NCI-H2196 treated with DMSO at 0.1 percent for 48 hours (cell line): ENCODE data around the gene SERPINI1.

Experiments
- DNase-seq: peaks from one replicate; lab custom pipeline; 2025; ENCODE audit not compliant: unreplicated experiment; lab: John Stamatoyannopoulos, UW

Gene SERPINI1

DNA sequence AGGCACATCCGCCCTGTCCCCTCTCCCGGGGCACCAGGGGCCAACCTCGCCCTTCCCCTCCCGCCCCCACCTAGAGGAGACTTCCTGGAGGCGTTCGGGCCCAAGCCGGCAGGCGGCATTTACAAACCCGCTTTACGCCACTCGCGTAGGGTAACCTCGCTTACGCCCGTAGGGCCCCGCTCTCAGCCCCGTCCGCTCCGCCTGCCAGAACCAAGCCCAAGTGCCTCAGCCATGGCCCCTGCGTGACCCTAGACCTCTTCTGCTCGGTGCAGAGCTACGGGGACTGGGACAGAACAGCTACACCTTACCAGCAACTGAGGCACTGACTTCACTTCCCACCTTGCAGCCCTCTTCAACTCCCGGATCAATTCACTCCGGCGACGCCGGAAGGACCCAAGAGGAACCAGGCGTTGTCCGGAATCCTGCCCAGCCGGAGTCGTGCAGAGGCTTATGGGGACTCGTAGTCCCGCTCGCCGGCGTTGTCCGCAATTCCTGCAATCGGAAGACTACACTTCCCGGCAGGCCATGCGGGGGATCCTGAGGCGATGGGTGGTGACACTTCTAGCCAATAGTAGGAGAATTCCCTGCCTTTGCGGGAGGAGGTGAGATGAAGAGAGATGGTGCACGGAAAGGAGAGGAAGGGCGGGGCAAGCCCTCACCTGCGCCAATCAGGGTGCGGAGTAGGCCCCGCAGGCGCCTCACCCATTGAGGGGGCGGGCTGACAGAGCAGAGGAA lies 856 bp upstream of the SERPINI1 start, which contains the start of gene PDCD10:
TSS of gene PDCD10 (minus strand) at position 395 of the 735 bp plus-strand sequence. CDS start 14,735 bp downstream, outside the sequence.
- peak; percentile 100 for DNase-seq

DNA sequence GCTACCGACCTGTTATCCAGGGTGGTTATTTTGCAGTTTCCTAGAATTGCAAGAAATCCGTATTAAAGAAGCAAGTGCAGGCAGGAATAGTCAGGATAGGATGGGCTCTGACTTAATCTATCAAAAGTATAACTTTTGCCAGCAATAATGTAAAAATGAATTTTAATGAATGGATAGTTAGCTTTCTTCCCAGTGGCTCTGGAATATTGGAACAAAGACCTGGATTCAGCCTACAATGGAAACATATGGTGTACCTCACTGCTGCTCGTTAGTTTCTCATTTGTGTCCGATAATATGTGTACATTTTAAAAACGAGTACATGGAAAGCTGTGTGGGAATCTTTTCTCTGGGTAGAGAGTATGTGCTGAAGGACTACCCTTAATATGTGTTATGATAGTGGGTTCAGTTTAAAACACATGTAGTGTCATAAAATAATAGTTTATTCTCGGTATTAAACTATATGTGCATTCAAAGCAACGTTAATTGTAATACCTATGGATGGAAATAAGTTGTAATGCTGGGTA lies 805 bp downstream of the SERPINI1 start:
- DNase-seq, result no peak

DNA sequence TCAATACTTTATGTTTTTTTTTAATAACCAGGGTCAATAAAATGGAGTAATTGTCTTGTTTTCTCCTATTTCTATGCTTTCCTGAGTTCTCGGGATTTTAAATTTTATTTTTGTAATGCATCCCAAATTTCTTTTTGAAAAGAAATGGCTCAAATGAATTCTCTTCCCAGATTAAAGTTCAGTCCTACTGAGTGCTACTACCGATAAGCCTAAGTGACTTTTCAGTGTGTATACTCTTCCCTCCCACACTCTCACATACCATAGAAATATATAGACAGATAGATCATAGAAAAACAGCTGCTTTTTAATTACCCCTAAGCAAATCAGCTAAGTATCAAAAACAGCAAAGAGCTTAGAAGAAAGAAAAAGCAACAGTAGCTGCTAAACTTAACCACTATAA lies 1.5 kb downstream of the SERPINI1 start:
- no peak for DNase-seq

DNA sequence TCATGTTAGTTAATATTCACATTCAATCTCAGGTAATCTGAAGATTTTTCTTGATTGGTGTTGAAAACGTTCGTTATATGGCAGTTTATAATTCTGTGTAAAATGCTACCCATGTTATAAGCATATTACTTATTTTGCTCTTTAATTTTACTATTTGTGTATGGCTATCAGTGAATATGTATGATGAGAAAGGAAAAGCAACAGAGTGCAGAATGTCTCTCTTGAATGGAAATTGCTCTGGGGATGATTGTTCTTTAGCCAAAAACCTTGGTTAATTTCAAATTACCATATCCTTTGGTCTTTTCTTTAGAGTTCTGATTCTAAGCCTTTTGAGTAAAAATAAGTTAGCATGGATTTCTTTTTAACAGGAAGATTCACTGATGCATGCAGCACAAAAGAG lies 2.5 kb downstream of the SERPINI1 start:
- DNase-seq, result no peak

DNA sequence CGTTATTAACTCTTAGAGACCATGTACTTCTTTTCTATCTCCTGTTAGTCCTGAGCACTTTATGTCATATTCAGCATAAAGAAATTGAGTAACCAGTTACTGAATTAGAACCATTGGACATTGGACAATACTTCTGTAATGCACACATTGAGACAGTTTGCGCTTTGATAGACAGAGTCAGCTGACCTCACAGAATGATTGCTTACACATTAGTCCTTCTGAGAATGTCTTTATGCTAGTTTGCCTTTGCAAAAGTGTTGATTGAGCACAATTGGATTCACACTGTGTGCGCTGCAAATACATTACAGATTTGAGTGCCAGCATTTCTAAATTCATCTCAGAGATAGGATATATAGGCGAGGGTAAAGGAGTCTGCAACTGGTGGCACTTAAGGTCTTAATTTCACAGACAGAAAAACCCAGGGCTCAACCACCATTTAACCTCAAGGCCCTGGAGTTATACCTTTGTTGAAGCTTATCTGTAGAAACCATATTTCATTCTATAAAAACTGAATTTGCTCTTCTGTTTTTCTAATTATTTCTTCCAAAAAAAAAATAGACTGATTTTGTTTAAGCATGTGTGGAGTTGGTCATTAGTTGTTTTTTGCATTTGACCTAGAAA lies 3.8 kb downstream of the SERPINI1 start:
- DNase-seq, result no peak

DNA sequence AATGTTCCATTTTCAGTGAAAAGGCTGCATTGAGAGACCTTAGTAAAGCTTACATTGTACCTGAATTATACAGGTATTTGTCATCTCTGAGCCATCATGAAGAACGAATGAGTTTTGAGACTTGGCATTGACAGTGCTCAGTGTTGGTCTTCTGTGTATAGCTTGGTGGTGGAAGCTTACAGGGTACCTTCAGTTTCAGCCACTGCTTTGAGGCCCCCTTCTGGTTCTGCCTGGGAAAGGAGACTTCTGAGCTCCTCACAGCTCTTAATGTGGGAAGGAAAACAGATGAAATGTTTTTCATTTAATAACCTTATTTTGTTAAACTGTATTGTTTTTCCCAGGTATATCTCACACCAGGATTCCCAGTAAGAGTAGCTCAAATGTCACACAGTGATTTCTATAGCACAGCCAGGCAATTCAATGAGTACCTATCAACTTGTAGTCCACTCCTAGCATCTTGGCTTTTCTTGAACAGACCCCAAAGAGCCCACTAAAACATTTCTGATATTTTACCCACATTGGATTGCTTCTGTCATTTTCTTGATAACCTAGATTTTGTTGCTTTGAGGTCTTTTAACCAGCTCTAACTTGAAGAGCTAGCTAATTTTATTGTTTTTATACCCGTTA lies 5.6 kb downstream of the SERPINI1 start:
- peak; percentile 22 for DNase-seq

DNA sequence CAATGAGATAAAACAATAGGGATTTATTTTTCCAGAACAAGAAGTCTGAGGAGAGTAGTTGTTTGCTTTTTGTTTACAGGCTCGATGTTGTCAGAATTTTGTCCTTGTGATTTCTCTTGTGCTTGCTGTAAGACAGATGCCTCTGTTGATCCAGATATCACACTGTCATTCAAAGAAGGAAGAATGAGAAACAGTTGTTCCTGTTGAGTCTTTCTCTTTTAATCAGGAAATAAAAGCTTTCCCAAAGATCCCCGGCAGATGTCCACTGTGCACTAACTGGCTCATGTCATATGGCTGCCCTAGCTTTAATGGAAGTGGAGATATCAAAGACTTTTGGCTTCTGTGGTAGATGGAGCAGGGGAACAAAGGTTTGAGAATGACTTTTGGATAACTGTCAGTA lies 6.8 kb downstream of the SERPINI1 start:
- DNase-seq, result no peak

DNA sequence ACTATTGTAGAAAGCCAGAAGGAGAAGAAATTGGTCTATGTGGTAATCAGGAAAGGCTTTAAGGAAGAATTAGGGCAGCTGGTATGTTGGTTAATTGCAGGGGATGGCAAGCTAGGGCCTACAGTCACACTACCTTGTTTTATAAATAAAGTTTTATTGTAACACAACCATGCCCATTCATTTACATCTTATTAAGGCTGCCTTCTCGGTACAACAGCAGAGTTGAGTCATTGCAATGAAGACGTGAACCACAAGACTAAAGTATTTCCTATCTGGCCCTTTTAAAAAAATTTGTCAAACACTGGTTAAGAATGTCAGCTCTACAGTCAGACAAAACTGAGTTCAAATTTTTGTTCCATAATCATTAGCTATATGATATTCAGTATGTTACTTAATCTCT lies 8.3 kb downstream of the SERPINI1 start:
- DNase-seq, result no peak

DNA sequence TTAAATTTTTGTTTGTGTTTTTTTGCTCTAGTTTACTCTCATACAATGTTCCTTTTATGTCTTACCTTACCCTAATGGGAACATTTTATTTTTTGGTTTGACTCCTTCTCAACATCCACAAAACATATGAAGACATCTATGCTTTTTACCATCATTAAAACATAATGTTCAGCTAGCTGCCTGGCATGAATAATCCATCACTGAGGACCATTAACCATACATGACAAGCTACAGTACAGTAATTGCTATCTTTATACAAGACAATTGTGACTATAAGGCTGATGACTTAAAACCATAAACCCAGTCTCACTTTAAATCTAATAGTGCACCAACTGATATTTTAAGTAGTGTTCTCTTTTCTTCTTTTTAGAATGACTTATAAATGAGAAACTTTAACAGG lies 13.7 kb downstream of the SERPINI1 start:
- no peak for DNase-seq

DNA sequence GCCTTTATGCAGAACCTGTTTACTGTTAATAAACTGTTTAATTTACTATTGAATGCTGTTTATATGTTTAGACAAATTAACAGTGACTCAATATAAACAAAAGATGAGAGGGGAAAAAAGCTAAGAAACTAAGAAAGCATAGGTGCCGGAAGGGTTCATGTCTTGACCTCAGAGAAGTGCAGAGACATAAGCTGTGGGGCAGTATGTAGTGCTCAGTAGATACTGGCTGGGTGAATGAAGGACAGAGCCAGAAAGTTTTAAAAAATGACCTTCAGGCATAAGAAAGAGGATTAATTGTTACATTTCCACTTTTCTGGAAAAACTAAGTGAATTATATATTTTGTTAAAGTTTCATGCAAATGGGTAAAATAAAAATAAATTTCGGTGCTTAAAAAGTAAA lies 14.2 kb downstream of the SERPINI1 start:
- DNase-seq, result no peak

DNA sequence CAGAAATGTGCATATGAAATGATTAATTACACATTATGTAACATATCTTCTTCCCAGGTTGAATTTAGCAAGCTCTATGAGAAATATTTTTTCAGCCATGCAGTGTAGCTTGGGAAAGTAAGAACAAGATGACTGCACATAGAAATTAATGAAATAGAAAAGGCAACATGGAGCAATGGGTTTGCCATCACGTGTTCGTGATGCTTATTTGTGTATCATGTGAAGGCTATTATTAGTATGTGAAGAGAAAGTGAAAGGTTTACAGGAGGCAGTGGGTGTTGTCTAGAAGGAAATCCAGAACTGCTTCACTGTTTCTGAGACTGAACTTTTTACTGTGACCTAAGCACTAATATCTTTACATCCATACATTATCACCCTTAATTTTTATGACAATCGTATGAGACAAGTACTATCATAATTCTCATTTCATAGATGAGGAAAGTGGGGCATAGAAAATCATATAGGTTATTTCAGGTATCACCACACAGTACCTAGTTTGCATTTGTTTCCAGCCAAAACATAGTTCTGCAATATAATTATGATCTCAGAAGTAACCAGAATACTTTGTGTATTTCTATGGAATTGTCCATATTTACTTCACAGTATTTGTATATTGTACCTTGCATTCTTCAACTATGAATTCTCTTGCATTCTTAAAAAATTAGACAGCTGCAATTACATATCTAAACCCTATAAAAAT lies 14.9 kb downstream of the SERPINI1 start:
- no peak for DNase-seq

DNA sequence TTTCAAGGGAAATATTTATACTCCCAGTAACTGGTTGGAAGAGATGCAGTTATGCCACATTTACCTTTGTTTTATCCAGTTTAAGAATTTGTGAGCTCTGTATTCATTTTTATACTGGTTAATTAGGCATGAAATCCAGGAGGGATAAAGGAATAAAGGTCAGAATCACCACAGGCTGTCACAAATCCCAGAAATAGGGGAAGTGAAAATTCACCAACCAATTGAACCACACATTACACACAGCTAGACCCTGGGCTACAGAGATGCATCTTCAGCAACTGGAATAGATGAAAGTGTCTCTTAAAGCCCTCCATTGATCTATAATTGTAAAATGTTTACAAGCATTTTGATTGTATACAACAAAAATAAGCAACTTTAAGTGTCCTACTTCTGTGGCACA lies 18.5 kb downstream of the SERPINI1 start:
- DNase-seq, result no peak

DNA sequence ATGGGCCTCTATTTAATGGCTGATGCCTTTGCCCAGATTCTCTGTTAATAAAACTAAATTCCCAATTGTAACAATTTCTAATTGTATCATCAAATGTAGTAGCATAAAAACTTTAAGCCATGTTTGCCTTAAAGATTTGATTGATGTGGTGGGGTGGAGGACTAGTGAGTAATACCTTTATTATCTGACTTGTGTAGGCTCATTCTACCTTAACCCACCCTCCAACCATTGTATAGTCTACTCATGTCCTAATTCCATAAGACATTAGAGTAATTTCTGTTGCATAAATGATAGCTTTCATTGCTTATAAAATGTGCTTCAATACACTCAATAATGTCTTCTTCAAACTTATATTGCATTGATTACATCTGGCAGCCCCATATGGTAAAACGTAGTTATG lies 25.8 kb downstream of the SERPINI1 start:
- no peak for DNase-seq

DNA sequence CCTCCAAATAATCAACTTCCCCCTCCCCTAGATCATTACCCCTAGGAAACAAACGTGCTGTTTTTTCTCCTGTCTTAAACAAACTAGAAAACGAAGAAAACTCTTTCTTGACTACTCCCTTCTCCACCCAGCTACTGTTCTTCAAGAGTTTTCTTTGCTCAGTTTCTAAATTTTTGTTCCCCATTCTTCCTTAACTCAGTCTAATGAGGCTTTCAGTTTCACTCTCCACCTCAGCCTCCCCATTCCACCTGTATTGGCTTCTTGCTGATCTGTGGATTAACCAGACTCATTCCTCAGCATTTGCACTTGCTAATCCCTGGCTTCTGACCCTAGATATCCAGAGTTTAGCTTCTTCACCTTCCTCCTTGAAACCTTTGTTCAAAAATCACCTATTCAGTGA lies 26.8 kb downstream of the SERPINI1 start:
- DNase-seq, result no peak

DNA sequence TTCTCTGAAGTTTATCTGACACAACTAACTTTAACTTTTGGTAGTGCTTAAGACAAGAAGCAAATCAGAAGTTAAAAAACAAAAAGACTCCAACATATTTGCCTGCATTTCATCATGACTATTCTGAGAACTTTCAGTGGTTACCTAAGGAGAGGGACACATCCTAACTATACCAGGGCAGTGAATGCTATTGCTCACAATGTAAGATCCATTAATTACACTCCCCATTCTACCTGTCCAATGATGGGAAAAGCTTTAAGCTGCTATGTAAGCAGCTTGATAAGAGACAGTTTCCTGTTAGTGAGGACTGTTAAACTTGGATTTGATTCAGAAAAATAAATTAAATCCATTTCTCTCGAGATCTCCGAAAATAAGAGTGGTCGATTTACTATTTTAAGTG lies 37.5 kb downstream of the SERPINI1 start:
- no peak for DNase-seq

DNA sequence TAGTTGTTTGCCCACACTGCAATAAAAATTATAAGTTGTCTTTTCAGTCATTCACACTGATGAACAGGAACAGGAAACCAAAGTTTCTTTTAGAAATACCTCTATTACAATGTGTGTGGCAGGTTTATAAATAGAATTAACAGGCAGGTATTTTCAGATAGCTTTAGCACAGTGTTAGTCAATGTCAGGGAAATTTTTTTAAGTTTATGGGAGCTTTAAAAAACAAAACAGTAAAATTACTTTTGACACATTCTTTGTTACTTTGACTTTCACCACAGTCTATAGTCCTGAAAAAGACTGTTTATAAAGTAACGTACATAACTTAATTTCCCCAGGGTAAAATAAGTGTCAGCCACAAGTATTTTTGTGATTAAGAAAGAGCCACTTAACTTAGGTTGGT lies 38.1 kb downstream of the SERPINI1 start:
- DNase-seq, result no peak

DNA sequence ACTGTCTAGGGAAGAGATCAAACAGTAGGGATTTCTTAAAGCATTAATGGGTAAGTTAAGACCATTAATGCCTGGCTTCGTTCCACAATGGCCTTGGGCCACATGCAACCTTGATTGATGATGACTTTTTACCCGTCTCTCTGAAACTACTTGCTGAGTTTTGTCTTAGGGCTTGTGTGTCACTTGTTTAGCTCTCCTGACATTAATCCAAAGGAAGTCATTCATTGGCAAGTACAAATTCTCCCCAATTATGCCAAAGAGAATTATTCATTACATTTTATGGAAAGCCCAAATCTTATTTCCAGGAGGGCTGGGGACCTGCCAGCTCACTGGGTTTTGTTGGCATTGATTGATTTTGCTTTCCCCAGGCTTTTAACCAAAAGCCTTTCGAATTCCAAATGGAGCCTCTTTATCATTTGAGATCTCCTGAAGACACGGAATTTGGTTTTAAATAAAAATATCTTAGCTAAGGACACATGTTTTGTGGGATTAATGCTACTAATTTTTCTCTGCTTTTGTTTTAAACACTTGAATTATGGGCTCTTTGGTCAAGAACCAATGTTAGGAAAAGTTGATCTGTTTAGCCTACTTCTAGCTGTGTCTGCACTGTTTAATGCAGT lies 40.7 kb downstream of the SERPINI1 start:
- DNase-seq, result no peak

DNA sequence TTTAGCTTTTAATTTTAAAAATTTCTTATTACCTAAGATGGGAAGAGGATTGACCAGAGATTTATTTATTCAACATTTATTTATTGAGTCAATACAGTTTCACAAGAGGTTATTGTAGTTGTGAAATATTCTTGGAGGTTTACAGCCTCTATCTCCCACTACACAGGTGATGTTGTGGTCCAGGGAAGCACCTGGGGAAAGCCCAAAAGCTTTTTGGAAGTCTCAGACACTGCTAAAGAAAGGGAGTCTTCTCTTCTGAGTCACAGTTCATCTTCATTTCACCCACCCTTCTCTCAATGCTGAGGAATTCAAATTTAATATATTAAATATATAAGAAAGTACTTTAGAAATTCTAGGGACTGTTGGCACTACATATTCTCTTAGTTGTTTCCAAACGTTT lies 41.8 kb downstream of the SERPINI1 start:
- DNase-seq, result no peak

DNA sequence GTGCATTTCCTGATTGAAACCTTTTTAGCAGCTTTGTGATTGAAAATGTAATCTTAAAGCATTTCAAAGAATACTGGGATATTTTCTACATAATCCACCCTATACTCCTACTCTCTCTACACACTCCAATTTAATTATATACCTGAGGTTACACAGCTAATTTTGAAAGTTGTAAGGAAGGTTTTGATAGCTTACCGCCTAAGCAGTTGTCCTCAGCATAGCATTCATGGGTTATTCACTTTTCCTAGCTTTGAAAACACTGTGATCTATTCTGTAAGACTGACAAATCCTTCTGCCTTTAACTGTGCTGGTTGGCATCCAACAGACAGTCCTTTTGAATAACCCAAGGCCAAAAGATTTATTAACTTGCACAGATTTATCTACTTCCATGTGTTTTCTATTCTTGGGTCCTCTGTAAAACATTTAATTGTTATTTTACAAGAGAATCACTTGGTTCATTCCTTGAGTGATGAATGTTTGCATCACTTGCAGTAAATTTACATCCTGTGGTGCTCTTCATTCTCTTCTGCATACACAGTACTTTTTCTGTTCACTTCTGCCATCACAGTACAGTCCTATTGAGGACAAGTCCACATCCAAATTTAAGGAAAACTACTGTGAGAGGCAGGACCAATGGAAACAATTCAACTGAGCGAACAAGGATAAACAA lies 44.8 kb downstream of the SERPINI1 start:
- DNase-seq, result no peak

DNA sequence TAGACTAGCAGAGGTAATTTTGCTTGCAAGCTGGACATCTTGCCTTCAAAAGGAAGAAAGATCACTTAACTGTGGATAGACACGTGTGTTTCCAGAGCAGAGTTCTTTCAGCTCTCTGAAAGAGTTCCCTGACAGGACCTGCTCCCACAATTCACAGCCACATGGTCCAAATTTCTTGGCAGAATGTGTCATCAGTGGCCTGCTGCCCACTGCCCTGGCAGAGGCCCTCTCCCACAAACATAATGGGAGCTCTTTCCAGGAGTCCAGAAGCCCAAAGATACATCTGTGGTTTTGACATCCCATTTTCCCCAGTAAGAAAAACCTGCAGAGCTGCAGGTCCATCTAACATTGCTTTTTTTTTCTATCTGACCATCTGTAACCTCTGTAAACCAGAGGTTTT lies 48.3 kb downstream of the SERPINI1 start:
- DNase-seq, result no peak

DNA sequence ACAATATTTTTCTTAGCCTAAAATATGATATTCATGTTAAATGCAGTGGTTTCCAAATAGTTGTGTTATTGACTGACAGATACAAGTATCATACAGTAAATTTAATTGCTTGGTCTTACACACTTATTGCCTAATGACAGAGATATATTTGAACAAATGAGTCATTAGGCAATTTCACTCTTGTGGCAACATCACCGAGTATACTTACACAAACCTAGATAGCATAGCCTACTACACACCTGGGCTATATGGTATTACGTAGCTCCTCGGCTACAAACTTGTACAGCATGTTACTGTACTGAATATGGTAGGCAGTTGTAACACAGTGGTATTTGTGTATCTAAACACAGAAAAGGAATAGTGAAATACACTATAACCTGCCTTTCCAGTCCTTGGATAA lies 50.3 kb downstream of the SERPINI1 start:
- DNase-seq, result no peak
